GM12892 (cell line): ENCODE data around the gene LHFPL2.

ENCODE experiments used
- POLR2A ChIP-seq: IDR thresholded peaks from 2 replicates; pipeline ENCODE4 v1.6.1; 2011; ENCODE audit warnings: low read depth, low read length, control low read depth
- POLR2AphosphoS5 ChIP-seq: IDR thresholded peaks from 2 replicates; pipeline ENCODE4 v1.6.1; 2011; ENCODE audit warnings: low read depth, low read length, control low read depth

DNA sequence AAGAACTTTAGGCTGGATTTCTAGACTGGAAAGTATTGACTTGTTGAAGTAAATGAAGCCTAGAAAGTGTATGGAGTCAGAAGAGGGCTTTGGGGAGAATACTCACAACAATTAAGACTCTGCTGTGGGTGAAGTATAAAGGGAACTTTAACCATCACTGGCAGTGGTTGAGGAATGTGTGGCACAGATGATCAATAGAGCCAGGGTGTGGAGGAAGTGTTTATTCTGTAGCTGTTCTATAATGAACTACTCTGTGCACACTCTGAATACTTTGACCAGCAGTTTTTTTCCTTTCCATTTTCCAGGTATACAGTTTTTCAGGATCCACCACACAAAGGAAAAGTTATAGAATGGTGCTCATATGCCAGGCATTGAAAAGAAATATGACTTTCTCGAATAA lies 181.4 kb downstream of the LHFPL2 start:
- TF ChIP-seq POLR2AphosphoS5 (no peak), POLR2A (no peak)
